Right ventricle myocardium inferior (tissue), 1 donor: ENCODE results near the gene CD82. TPM values are rescaled to one million over a fixed set of nuclear protein-coding genes. Genes with fewer than 3 reads are reported as not detected.

Experiments used
- total RNA-seq: library from RNA; stranded (reverse); fragmentation: NEBNext Ultra II Directional; extraction: Animal tissue kit (Norgen Biotek cat#: 25700); gene quantifications from one replicate; pipeline ENCODE4 v1.2.1, GENCODE V29; 2021
- donor health status: DM: no; HTN: yes; CAD: no; lungs with severe emphysema.

The CD82 gene
- total RNA-seq, 1 donor from 2014 or later, result 47.7 TPM

Other genes starting within 250 kb of the CD82 start
- 115 TPM for gene TSPAN18, start 161.3 kb downstream of the CD82 start, total RNA-seq